Fibroblast of pulmonary artery (primary cell): ENCODE data around the gene PDE9A.

Source experiments
- DNase-seq: peaks from one replicate; pipeline ENCODE4 v3.0.0-alpha.2; 2010; ENCODE audit warnings: low read depth
- H3K4me3 ChIP-seq: replicated peaks from 2 replicates; pipeline ENCODE4 v1.5.1; 2011; ENCODE audit warnings: low read depth, mild to moderate bottlenecking, control low read depth, low read length, moderate library complexity
- TF ChIP-seq, protein P1 (sequence below): IDR thresholded peaks from 2 replicates; pipeline ENCODE4 v1.5.1; 2011; ENCODE audit warnings: mild to moderate bottlenecking, control low read depth, low read length, inconsistent platforms; ENCODE audit errors: missing control alignments

The PDE9A gene

DNA sequence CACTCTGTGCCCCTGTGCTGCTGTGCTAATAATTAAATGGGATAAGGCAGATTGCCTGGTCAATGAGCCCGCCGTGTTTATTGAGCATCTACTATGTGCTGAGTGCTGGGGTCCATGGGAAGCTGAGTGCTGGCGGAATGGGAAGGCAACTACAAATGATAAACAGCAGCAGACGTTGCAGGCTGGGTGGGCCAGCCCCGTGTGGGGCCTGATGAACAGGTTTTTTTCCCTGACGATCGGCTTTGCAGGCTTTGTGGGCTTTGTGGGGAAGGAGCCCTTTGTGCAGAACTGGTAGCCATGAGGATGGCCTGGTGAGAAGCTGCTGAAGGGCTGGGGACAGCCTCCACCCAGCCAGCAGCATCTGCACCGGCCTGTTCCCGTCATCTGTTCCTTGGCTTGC lies 3.5 kb downstream of the PDE9A start:
- DNase-seq = no peak
- no peak overlapping the region for H3K4me3 ChIP-seq
- TF ChIP-seq, protein P1, sequence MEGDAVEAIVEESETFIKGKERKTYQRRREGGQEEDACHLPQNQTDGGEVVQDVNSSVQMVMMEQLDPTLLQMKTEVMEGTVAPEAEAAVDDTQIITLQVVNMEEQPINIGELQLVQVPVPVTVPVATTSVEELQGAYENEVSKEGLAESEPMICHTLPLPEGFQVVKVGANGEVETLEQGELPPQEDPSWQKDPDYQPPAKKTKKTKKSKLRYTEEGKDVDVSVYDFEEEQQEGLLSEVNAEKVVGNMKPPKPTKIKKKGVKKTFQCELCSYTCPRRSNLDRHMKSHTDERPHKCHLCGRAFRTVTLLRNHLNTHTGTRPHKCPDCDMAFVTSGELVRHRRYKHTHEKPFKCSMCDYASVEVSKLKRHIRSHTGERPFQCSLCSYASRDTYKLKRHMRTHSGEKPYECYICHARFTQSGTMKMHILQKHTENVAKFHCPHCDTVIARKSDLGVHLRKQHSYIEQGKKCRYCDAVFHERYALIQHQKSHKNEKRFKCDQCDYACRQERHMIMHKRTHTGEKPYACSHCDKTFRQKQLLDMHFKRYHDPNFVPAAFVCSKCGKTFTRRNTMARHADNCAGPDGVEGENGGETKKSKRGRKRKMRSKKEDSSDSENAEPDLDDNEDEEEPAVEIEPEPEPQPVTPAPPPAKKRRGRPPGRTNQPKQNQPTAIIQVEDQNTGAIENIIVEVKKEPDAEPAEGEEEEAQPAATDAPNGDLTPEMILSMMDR = no peak

- no peak for DNase-seq
- TF ChIP-seq, protein P1 = no peak
- H3K4me3 ChIP-seq = no peak overlapping the region
These were observed 4.4 kb downstream of the PDE9A start for GRCh38 chr21:42657676-42658319.

- TF ChIP-seq, protein P1 = no peak
- DNase-seq = no peak
- H3K4me3 ChIP-seq = no peak overlapping the region
These were observed 5.1 kb downstream of the PDE9A start for GRCh38 chr21:42658320-42659105.

- TF ChIP-seq, protein P1 = no peak
- no peak overlapping the region for H3K4me3 ChIP-seq
- no peak for DNase-seq
These were observed 6.1 kb downstream of the PDE9A start for GRCh38 chr21:42659416-42660117.

GRCh38 chr21:42660118-42660470 lies 6.7 kb downstream of the PDE9A start:
- TF ChIP-seq, protein P1 = no peak
- no peak overlapping the region for H3K4me3 ChIP-seq
- DNase-seq = no peak

GRCh38 chr21:42661688-42662429 lies 8.4 kb downstream of the PDE9A start:
- no peak for DNase-seq
- TF ChIP-seq, protein P1 = no peak
- no peak overlapping the region for H3K4me3 ChIP-seq
